Neural crest cell (in vitro differentiated cells): ENCODE results near the gene SMARCA2. TPM values are rescaled to one million over a fixed set of nuclear protein-coding genes. Genes with fewer than 3 reads are reported as not detected.

Source experiments
- DNase-seq: peaks from one replicate; pipeline ENCODE4 v3.0.0; 2021; ENCODE audit warnings: low read depth, mixed read lengths, low spot score
- H3K27ac Mint-ChIP-seq: one replicate; pipeline ENCODE4 v1.8.0; 2021; ENCODE audit warnings: mild to moderate bottlenecking, mixed read lengths; ENCODE audit not compliant: unreplicated experiment
- H3K27me3 Mint-ChIP-seq: 2 replicates; pipeline ENCODE4 v1.8.0; 2021; ENCODE audit warnings: low read depth, mild to moderate bottlenecking, mixed read lengths
- H3K36me3 Mint-ChIP-seq: 2 replicates; pipeline ENCODE4 v1.8.0; 2021; ENCODE audit warnings: low read depth, mild to moderate bottlenecking, mixed read lengths
- H3K4me1 Mint-ChIP-seq: 2 replicates; pipeline ENCODE4 v1.8.0; 2021; ENCODE audit warnings: mixed read lengths
- H3K4me3 Mint-ChIP-seq: one replicate; pipeline ENCODE4 v1.8.0; 2021; ENCODE audit warnings: mild to moderate bottlenecking, mixed read lengths
- H3K9me3 Mint-ChIP-seq: 2 replicates; pipeline ENCODE4 v1.8.0; 2021; ENCODE audit warnings: mixed read lengths
- CTCF ChIP-seq: fragments of 200-600 bp; sonication (generic); conservative IDR thresholded peaks from 2 replicates; pipeline ENCODE4 v1.5.0; 2021; ENCODE audit warnings: antibody characterized with exemption, mild to moderate bottlenecking
- long read RNA-seq: library from polyadenylated mRNA; unstranded; transcript quantifications from one replicate; pipeline ENCODE4 v2.0.0, GENCODE V29; 2020
- total RNA-seq: library from RNA; stranded (reverse); gene quantifications from 2 replicates; pipeline ENCODE4 v1.2.1, GENCODE V29; 2021

The SMARCA2 gene
- 19.4 and 23.9 TPM in 2 replicates for total RNA-seq
- long read RNA-seq, partial matches to known transcripts, result 3 of 12 reads
- long read RNA-seq, other reads (novel, unspliced or antisense), result 5 of 12 reads

DNA sequence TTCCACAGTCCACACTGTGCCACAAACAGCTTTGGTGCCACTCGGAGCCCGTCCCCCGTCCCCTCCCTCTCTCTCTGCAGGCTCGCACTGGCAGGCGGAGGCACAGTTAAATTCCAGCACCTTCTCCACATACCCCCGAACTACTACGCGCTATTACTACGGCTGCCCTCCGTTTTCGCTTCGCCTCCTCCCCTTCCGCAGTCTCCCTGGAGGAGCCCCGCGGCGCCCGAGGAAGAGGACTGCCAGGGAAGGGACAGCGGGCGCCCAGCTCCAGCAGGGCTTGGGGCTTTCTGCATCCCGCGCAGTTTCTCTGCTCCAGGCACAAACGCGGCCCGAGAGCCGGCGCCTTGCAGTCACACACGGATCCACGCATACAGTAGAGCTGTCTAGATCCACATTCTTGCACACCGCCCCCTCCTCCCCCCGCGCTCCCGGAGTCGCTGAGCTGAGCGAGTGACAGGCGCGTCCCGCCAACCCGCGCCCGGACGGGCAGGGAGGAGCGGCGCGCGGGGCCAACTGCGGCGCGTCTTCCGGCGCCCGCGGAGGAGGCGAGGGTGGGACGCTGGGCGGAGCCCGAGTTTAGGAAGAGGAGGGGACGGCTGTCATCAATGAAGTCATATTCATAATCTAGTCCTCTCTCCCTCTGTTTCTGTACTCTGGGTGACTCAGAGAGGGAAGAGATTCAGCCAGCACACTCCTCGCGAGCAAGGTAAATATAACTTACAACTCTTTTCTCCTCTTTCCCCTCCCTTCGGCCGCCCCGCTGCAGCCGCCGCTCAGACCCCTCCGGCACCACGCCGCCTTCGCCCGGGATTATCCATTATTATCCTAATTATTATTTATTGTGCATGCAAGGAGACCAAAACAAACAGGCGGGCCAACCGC is at the start of gene SMARCA2:
SMARCA2 (plus strand) TSS at position 652 of the 885 bp plus-strand sequence. CDS start 13,676 bp downstream, outside the sequence.
- peak within 1 kb of the TSS; percentile 100 for H3K4me3 Mint-ChIP-seq
- peak; percentile 88 for DNase-seq
- H3K4me1 Mint-ChIP-seq, result peaks cover 23% of the 10 kb centered on the region
- H3K9me3 Mint-ChIP-seq, result no peaks in the 10 kb centered on the region
- no peak for TF ChIP-seq CTCF
- peaks cover 81% of the 10 kb centered on the region for H3K27me3 Mint-ChIP-seq
- H3K36me3 Mint-ChIP-seq, result no peaks in the 10 kb centered on the region
- H3K27ac Mint-ChIP-seq, result no peak within 1 kb of the TSS

- DNase-seq, result no peak
- Mint-ChIP-seq H3K9me3 (peaks cover 8% of the 10 kb centered on the region), H3K4me3 (no peak overlapping the region), H3K4me1 (no peaks in the 10 kb centered on the region), H3K36me3 (peaks cover 2% of the 10 kb centered on the region), H3K27me3 (peaks cover 18% of the 10 kb centered on the region), H3K27ac (no peak overlapping the region)
- no peak for TF ChIP-seq CTCF
Observed at GRCh38 chr9:1966725-1967366, 48.3 kb upstream of the SMARCA2 start.

DNA sequence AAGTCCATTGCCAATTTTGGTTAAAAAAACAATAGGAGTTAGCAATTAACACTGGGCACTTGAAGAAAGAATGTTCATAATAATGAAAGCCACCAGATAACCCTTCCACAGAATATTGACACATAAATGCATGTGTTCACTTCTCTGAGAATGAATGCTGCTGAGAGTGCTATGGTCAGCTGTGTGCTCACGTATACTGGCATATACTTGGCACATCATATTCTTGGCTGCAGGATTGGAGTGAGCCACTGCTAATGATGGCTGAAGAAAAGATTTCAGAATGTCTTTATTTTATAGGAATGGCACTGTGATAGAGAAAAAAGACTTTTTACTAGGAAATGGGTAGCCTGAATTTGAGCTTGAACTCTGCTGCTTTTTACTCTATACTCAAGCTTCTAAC is 46.0 kb upstream of the SMARCA2 start:
- Mint-ChIP-seq H3K36me3 (peaks cover 4% of the 10 kb centered on the region), H3K9me3 (peaks cover 15% of the 10 kb centered on the region), H3K4me3 (no peak overlapping the region), H3K27me3 (peaks cover 16% of the 10 kb centered on the region), H3K27ac (no peak overlapping the region), H3K4me1 (no peaks in the 10 kb centered on the region)
- TF ChIP-seq CTCF, result no peak
- DNase-seq, result no peak

GRCh38 chr9:1969898-1970297 is 45.2 kb upstream of the SMARCA2 start:
- H3K9me3 Mint-ChIP-seq, result peaks cover 15% of the 10 kb centered on the region
- DNase-seq, result no peak
- H3K36me3 Mint-ChIP-seq, result peaks cover 4% of the 10 kb centered on the region
- H3K4me1 Mint-ChIP-seq, result no peaks in the 10 kb centered on the region
- H3K4me3 Mint-ChIP-seq, result no peak overlapping the region
- no peak overlapping the region for H3K27ac Mint-ChIP-seq
- no peak for TF ChIP-seq CTCF
- peaks cover 12% of the 10 kb centered on the region for H3K27me3 Mint-ChIP-seq

DNA sequence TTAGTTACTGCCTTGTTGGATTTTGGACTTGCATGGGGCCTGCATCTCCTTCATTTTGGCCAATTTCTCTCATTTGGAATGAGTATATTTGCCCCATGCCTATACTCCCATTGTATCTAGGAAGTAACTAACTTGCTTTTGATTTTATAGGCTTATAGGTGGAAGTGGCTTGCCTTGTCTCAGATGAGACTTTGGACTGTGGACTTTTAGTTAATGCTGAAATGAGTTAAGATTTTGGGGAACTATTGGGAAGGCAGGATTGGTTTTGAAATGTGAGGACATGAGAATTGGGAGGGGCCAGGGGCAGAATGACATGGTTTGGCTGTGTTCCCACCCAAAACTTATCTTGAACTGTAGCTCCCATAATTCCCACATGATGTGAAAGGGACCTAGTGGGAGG is 42.5 kb upstream of the SMARCA2 start:
- Mint-ChIP-seq H3K4me1 (no peaks in the 10 kb centered on the region), H3K27ac (no peak overlapping the region), H3K9me3 (peaks cover 15% of the 10 kb centered on the region), H3K27me3 (peaks cover 4% of the 10 kb centered on the region), H3K4me3 (no peak overlapping the region), H3K36me3 (peaks cover 4% of the 10 kb centered on the region)
- DNase-seq, result no peak
- TF ChIP-seq CTCF, result no peak
